WTC11 (cell line): Measurements from ENCODE around the gene NEK11.

Source experiments
- ATF2 ChIP-seq: sonication (generic); formaldehyde crosslinking; IDR thresholded peaks from 2 replicates; pipeline ENCODE4 v1.8.1; 2022; ENCODE audit warnings: low read depth, missing genetic modification reagents, borderline replicate concordance
- CTCF ChIP-seq: fragments of 200-600 bp; IDR thresholded peaks from 2 replicates; pipeline ENCODE4 v1.8.0; 2022; ENCODE audit warnings: antibody characterized with exemption
- E2F4 ChIP-seq: sonication (generic); formaldehyde crosslinking; IDR thresholded peaks from 2 replicates; pipeline ENCODE4 v1.8.1; 2022; ENCODE audit warnings: low read depth, mild to moderate bottlenecking, moderate library complexity, missing genetic modification reagents, borderline replicate concordance
- ELF4 ChIP-seq: sonication (generic); formaldehyde crosslinking; IDR thresholded peaks from 2 replicates; pipeline ENCODE4 v1.8.1; 2022; ENCODE audit warnings: low read depth, mild to moderate bottlenecking, moderate library complexity, missing genetic modification reagents
- NR2C2 ChIP-seq: sonication (generic); formaldehyde crosslinking; IDR thresholded peaks from 2 replicates; pipeline ENCODE4 v1.8.0; 2022; ENCODE audit warnings: mild to moderate bottlenecking, missing genetic modification reagents
- TCF7 ChIP-seq: sonication (generic); formaldehyde crosslinking; IDR thresholded peaks from 2 replicates; pipeline ENCODE4 v1.8.0; 2022; ENCODE audit warnings: mild to moderate bottlenecking, low read depth, missing genetic modification reagents, moderate library complexity
- ZBTB21 ChIP-seq: sonication (generic); formaldehyde crosslinking; IDR thresholded peaks from 2 replicates; pipeline ENCODE4 v1.8.1; 2023; ENCODE audit warnings: mild to moderate bottlenecking, missing genetic modification reagents, borderline replicate concordance
- ZNF121 ChIP-seq: sonication (generic); formaldehyde crosslinking; IDR thresholded peaks from 2 replicates; pipeline ENCODE4 v1.8.0; 2023; ENCODE audit warnings: missing genetic modification reagents
- ZNF263 ChIP-seq: sonication (generic); formaldehyde crosslinking; IDR thresholded peaks from 2 replicates; pipeline ENCODE4 v1.8.1; 2022; ENCODE audit warnings: low read depth, mild to moderate bottlenecking, moderate library complexity, missing genetic modification reagents
- TF ChIP-seq, protein P1 (sequence below): sonication (generic); formaldehyde crosslinking; IDR thresholded peaks from 2 replicates; pipeline ENCODE4 v1.8.1; 2022; ENCODE audit warnings: mild to moderate bottlenecking, moderate library complexity, missing genetic modification reagents
- TF ChIP-seq, protein P2 (sequence below): sonication (generic); formaldehyde crosslinking; IDR thresholded peaks from 2 replicates; pipeline ENCODE4 v1.8.0; 2023; ENCODE audit warnings: missing genetic modification reagents

GRCh38 chr3:131174752-131175151, 148.1 kb downstream of the NEK11 start:
- TF ChIP-seq ZBTB21 (no peak), CTCF (no peak), ZNF121 (no peak), TCF7 (CRISPR knock-in tag) (no peak), ATF2 (no peak), ELF4 (no peak), NR2C2 (no peak), E2F4 (CRISPR knock-in tag) (no peak), ZNF263 (CRISPR knock-in tag) (no peak)
- TF ChIP-seq, protein P1, sequence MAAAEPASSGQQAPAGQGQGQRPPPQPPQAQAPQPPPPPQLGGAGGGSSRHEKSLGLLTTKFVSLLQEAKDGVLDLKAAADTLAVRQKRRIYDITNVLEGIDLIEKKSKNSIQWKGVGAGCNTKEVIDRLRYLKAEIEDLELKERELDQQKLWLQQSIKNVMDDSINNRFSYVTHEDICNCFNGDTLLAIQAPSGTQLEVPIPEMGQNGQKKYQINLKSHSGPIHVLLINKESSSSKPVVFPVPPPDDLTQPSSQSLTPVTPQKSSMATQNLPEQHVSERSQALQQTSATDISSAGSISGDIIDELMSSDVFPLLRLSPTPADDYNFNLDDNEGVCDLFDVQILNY (CRISPR knock-in tag), result no peak
- TF ChIP-seq, protein P2, sequence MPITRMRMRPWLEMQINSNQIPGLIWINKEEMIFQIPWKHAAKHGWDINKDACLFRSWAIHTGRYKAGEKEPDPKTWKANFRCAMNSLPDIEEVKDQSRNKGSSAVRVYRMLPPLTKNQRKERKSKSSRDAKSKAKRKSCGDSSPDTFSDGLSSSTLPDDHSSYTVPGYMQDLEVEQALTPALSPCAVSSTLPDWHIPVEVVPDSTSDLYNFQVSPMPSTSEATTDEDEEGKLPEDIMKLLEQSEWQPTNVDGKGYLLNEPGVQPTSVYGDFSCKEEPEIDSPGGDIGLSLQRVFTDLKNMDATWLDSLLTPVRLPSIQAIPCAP (CRISPR knock-in tag), result no peak
